K562 (cell line): ENCODE measurements around the gene SP6. TPM values are rescaled to one million over a fixed set of nuclear protein-coding genes. Genes with fewer than 3 reads are reported as not detected.

Experiments
- ATF6 ChIP-seq: sonication (generic); formaldehyde crosslinking; IDR thresholded peaks from 2 replicates; pipeline ENCODE4 v1.4.0; 2020; ENCODE audit warnings: mild to moderate bottlenecking, missing genetic modification reagents
- BACH1 ChIP-seq: fragments of 200-800 bp; sonication (Bioruptor generic); IDR thresholded peaks from 2 replicates; pipeline ENCODE4 v1.6.1; 2016; ENCODE audit warnings: missing genetic modification characterization, missing compliant biosample characterization
- CEBPG ChIP-seq, 3 experiments: fragments of 200-800 bp in 1 of 3; sonication (Bioruptor generic) in 1 of 3; sonication (generic) in 1 of 3; formaldehyde crosslinking in 1 of 3; IDR thresholded peaks in 2 of 3; conservative IDR thresholded peaks in 1 of 3; 2 replicates each; pipeline versions ENCODE4 v1.6.1 to v1.8.0; 2016 to 2022; ENCODE audit warnings: missing compliant biosample characterization in 2 of 3, missing genetic modification characterization in 2 of 3, mild to moderate bottlenecking in 1 of 3, missing genetic modification reagents in 1 of 3
- CREBBP ChIP-seq: IDR thresholded peaks from one replicate; pipeline ENCODE4 v1.6.1; 2012; ENCODE audit warnings: low read depth, mild to moderate bottlenecking, control low read depth, inconsistent platforms, low read length
- CUX1 ChIP-seq: fragments of 200-800 bp; sonication (Bioruptor generic); IDR thresholded peaks from 2 replicates; pipeline ENCODE4 v1.6.1; 2016; ENCODE audit warnings: missing genetic modification characterization, missing compliant biosample characterization
- HBP1 ChIP-seq: fragments of 450-650 bp; formaldehyde crosslinking; IDR thresholded peaks from 2 replicates; pipeline ENCODE4 v1.4.0; 2022; ENCODE audit warnings: missing genetic modification characterization
- HDAC1 ChIP-seq, 2 experiments: fragments of 450-650 bp; IDR thresholded peaks; 2 replicates each; pipeline ENCODE4 v1.6.1; 2016 to 2017; ENCODE audit warnings: inconsistent platforms in 1 of 2, mild to moderate bottlenecking in 1 of 2, moderate library complexity in 1 of 2
- HDAC2 ChIP-seq: fragments of 450-650 bp; IDR thresholded peaks from 2 replicates; pipeline ENCODE4 v1.6.1; 2016; ENCODE audit warnings: mild to moderate bottlenecking
- KAT7 ChIP-seq: sonication (generic); formaldehyde crosslinking; IDR thresholded peaks from 2 replicates; pipeline ENCODE4 v1.8.0; 2022; ENCODE audit warnings: missing genetic modification reagents, mild to moderate bottlenecking, borderline replicate concordance
- KDM5B ChIP-seq: fragments of 200-600 bp; sonication (generic); IDR thresholded peaks from 2 replicates; pipeline ENCODE4 v1.6.1; 2012; ENCODE audit warnings: low read depth, mild to moderate bottlenecking, moderate library complexity, low read length, control low read depth, inconsistent platforms; ENCODE audit not compliant: insufficient replicate concordance
- MAZ ChIP-seq, 2 experiments: fragments of 450-650 bp in 1 of 2; sonication (generic) in 1 of 2; formaldehyde crosslinking; IDR thresholded peaks in 1 of 2; conservative IDR thresholded peaks in 1 of 2; 2 replicates each; pipeline versions ENCODE4 v1.4.0 to v1.5.0; 2020; ENCODE audit warnings: mild to moderate bottlenecking in 1 of 2, missing genetic modification reagents in 1 of 2
- MEIS2 ChIP-seq: fragments of 450-650 bp; IDR thresholded peaks from 2 replicates; pipeline ENCODE4 v1.6.1; 2014; ENCODE audit warnings: mild to moderate bottlenecking; ENCODE audit not compliant: partially characterized antibody
- SAFB ChIP-seq: fragments of 200-400 bp; formaldehyde crosslinking; IDR thresholded peaks from 2 replicates; pipeline ENCODE4 v1.6.1; 2017; ENCODE audit warnings: low read depth, low read length, borderline replicate concordance
- SRSF1 ChIP-seq: fragments of 200-400 bp; formaldehyde crosslinking; IDR thresholded peaks from 2 replicates; pipeline ENCODE4 v1.6.1; 2017; ENCODE audit warnings: mild to moderate bottlenecking, low read depth, low read length, moderate library complexity
- TEAD2 ChIP-seq: fragments of 450-650 bp; IDR thresholded peaks from 2 replicates; pipeline ENCODE4 v1.6.1; 2016; ENCODE audit warnings: missing genetic modification characterization, control low read depth, missing compliant biosample characterization
- WHSC1 ChIP-seq: IDR thresholded peaks from one replicate; pipeline ENCODE4 v1.6.1; 2012; ENCODE audit warnings: low read length, control low read depth, inconsistent platforms
- ZNF197 ChIP-seq: fragments of 200-800 bp; sonication (Bioruptor generic); IDR thresholded peaks from 2 replicates; pipeline ENCODE4 v1.6.1; 2016; ENCODE audit warnings: low read depth, missing genetic modification characterization, missing compliant biosample characterization
- ZNF354B ChIP-seq: fragments of 250-450 bp; sonication (Bioruptor Pico); IDR thresholded peaks from 2 replicates; pipeline ENCODE4 v1.4.0; 2020
- ZNF444 ChIP-seq: fragments of 250-450 bp; sonication (Bioruptor Pico); IDR thresholded peaks from 2 replicates; pipeline ENCODE4 v1.4.0; 2020; ENCODE audit warnings: mild to moderate bottlenecking, moderate library complexity
- ZNF695 ChIP-seq: fragments of 450-650 bp; formaldehyde crosslinking; IDR thresholded peaks from 2 replicates; pipeline ENCODE4 v1.4.0; 2020; ENCODE audit warnings: mild to moderate bottlenecking, moderate library complexity
- polyA plus RNA-seq, 8 experiments: library from polyadenylated mRNA; depleted of rRNA in 4 of 8; stranded (reverse) in 5 of 8; unstranded in 3 of 8; fragments of >200 nt; fragmentation: Nextera tagmentation in 2 of 8; fragmentation: Illumina TruSeq in 1 of 8; extraction: Ambion mirVana in 2 of 8; extraction: Trizol in 1 of 8; gene quantifications; 2 replicates each; pipeline versions ENCODE4 v1.2.1 to v1.2.3, GENCODE V29; 2011 to 2014; ENCODE audit warnings: inconsistent platforms in 1 of 8, missing spikeins in 1 of 8
- total RNA-seq, 7 experiments: library from RNA; depleted of rRNA in 6 of 7; stranded (reverse); fragments of >200 nt in 6 of 7; fragmentation: Illumina TruSeq in 2 of 7; extraction: Trizol in 2 of 7; gene quantifications; 2 replicates each; pipeline versions ENCODE4 v1.2.1 to v1.2.3, GENCODE V29; 2011 to 2021; ENCODE audit warnings: low replicate concordance in 1 of 7

Gene SP6
- total and polyA plus RNA-seq, 9 of the 15 experiments (the other 6 are each of a cell fraction or from before 2014, with no cell fraction given): 0.11 to 7.9 (median 2.2) TPM

- peak; percentile 47; the same call in 1 of the 2 replicates for TF ChIP-seq BACH1 (tag)
- no peak for TF ChIP-seq MEIS2
- no peak for TF ChIP-seq HDAC2
- TF ChIP-seq TEAD2 (tag): 0 out of 2 replicates have a peak, but pooled peaks have one; percentile 32
- 0 out of 2 replicates have a peak, but pooled peaks have one; percentile 23 for TF ChIP-seq ZNF444 (CRISPR knock-in tag)
- peak; percentile 75 for TF ChIP-seq KDM5B
- TF ChIP-seq ZNF695 (CRISPR knock-in tag): no peak
- no peak for TF ChIP-seq CREBBP
- no peak for TF ChIP-seq ZNF354B
- no peak for TF ChIP-seq ZNF197
- no peak for TF ChIP-seq SAFB
- TF ChIP-seq KAT7 (CRISPR knock-in tag): no peak
- TF ChIP-seq CEBPG (CRISPR knock-in tag; IDR thresholded peaks at IDR 0.05): no peak
- no peak for TF ChIP-seq CEBPG (tag; conservative IDR thresholded peaks at IDR 0.05 in 1 of 2, IDR thresholded peaks at IDR 0.05 in 1 of 2)
- TF ChIP-seq HDAC1 (IDR thresholded peaks at IDR 0.05): peak in 1 of 2 experiments; percentile 35; a peak in 1 of 4 replicates
- no peak for TF ChIP-seq CUX1 (CRISPR knock-in tag)
- TF ChIP-seq HBP1: 0 out of 2 replicates have a peak, but pooled peaks have one; percentile 49
- no peak for TF ChIP-seq WHSC1
- no peak for TF ChIP-seq SRSF1
- TF ChIP-seq MAZ (CRISPR knock-in tag; conservative IDR thresholded peaks at IDR 0.05 in 1 of 2, IDR thresholded peaks at IDR 0.05 in 1 of 2): no peak
- no peak for TF ChIP-seq ATF6 (CRISPR knock-in tag)
These were observed 44.4 kb upstream of the SP6 start (continued) for GRCh38 chr17:47895347-47895855.
